HG03280 (cell line): ENCODE measurements around the gene FBLN1.
"Not testable (repeated sequence)": the region's sequence is repeated elsewhere in the genome, so short reads cannot be mapped to it uniquely, and the experiment has no call there.

Experiments used
- ATAC-seq: cut with Tn5 transposase; IDR thresholded peaks from one replicate; pipeline ENCODE4 v1.9.1; 2021; ENCODE audit warnings: mild to moderate bottlenecking, moderate library complexity; ENCODE audit not compliant: unreplicated experiment

FBLN1 gene

GRCh38 chr22:45525480-45525879 is 22.8 kb downstream of the FBLN1 start:
- ATAC-seq, result no peak

GRCh38 chr22:45526281-45526680 is 23.6 kb downstream of the FBLN1 start:
- ATAC-seq, result no peak

GRCh38 chr22:45526768-45527360 is 24.2 kb downstream of the FBLN1 start:
- ATAC-seq, result no peak

- no peak for ATAC-seq
Measured at GRCh38 chr22:45527456-45527855, 24.8 kb downstream of the FBLN1 start.

- ATAC-seq, result no peak
Measured at GRCh38 chr22:45528046-45528445, 25.4 kb downstream of the FBLN1 start.

GRCh38 chr22:45529105-45529504 is 26.4 kb downstream of the FBLN1 start:
- ATAC-seq, result no peak

GRCh38 chr22:45529971-45530575 is 27.4 kb downstream of the FBLN1 start:
- ATAC-seq, result no peak

GRCh38 chr22:45531441-45532234 is 29.0 kb downstream of the FBLN1 start:
- no peak for ATAC-seq

- no peak for ATAC-seq
Measured at GRCh38 chr22:45532235-45532631, 29.6 kb downstream of the FBLN1 start.

- ATAC-seq, result no peak
Measured at GRCh38 chr22:45533703-45534102, 31.0 kb downstream of the FBLN1 start.

GRCh38 chr22:45534339-45535192 is 31.9 kb downstream of the FBLN1 start:
- no peak for ATAC-seq

- no peak for ATAC-seq
Measured at GRCh38 chr22:45535290-45535689, 32.6 kb downstream of the FBLN1 start.

GRCh38 chr22:45535835-45536234 is 33.2 kb downstream of the FBLN1 start:
- not testable (repeated sequence) for ATAC-seq

- no peak for ATAC-seq
Measured at GRCh38 chr22:45537734-45538181, 35.1 kb downstream of the FBLN1 start.

- no peak for ATAC-seq
Measured at GRCh38 chr22:45538281-45538680, 35.6 kb downstream of the FBLN1 start.

GRCh38 chr22:45540122-45540521 is 37.4 kb downstream of the FBLN1 start:
- no peak for ATAC-seq

GRCh38 chr22:45541382-45541979 is 38.8 kb downstream of the FBLN1 start:
- ATAC-seq, result no peak

GRCh38 chr22:45542001-45542520 is 39.4 kb downstream of the FBLN1 start:
- no peak for ATAC-seq

- not testable (repeated sequence) for ATAC-seq
Measured at GRCh38 chr22:45542736-45543135, 40.1 kb downstream of the FBLN1 start.

- ATAC-seq, result no peak
Measured at GRCh38 chr22:45543243-45543642, 40.6 kb downstream of the FBLN1 start.
